HepG2 (cell line): ENCODE measurements around the gene RNF123. TPM values are rescaled to one million over a fixed set of nuclear protein-coding genes. Genes with fewer than 3 reads are reported as not detected.

ENCODE experiments used
- ARNT ChIP-seq: fragments of 450-650 bp; IDR thresholded peaks from 2 replicates; pipeline ENCODE4 v1.6.1; 2017
- GABPA ChIP-seq, 2 experiments: IDR thresholded peaks; 2 replicates each; pipeline ENCODE4 v1.6.1; 2011 to 2016; ENCODE audit warnings: low read depth in 2 of 2, low read length in 1 of 2, missing biosample characterization in 1 of 2, missing genetic modification characterization in 1 of 2
- HHEX ChIP-seq: IDR thresholded peaks from 2 replicates; pipeline ENCODE4 v1.6.1; 2016; ENCODE audit warnings: control low read depth
- MEIS1 ChIP-seq: sonication (generic); formaldehyde crosslinking; IDR thresholded peaks from 2 replicates; pipeline ENCODE4 v1.9.0; 2021; ENCODE audit warnings: mild to moderate bottlenecking, missing genetic modification reagents, moderate library complexity, borderline replicate concordance
- NR2C2 ChIP-seq: sonication (generic); formaldehyde crosslinking; IDR thresholded peaks from 2 replicates; pipeline ENCODE4 v1.4.0; 2020; ENCODE audit warnings: missing genetic modification reagents, mild to moderate bottlenecking, moderate library complexity, borderline replicate concordance
- SOX6 ChIP-seq, 2 experiments: fragments of 450-650 bp in 1 of 2; sonication (generic) in 1 of 2; formaldehyde crosslinking in 1 of 2; IDR thresholded peaks; 2 replicates each; pipeline versions ENCODE4 v1.4.0 to v1.6.1; 2017 to 2020; ENCODE audit warnings: antibody characterized with exemption in 1 of 2, mild to moderate bottlenecking in 1 of 2, missing genetic modification reagents in 1 of 2
- TOE1 ChIP-seq: sonication (generic); formaldehyde crosslinking; IDR thresholded peaks from 2 replicates; pipeline ENCODE4 v1.4.0; 2020; ENCODE audit warnings: mild to moderate bottlenecking, missing genetic modification reagents
- ZFP1 ChIP-seq: IDR thresholded peaks from 2 replicates; pipeline ENCODE4 v1.6.1; 2016
- ZIK1 ChIP-seq: sonication (generic); formaldehyde crosslinking; IDR thresholded peaks from 2 replicates; pipeline ENCODE4 v1.5.0; 2020; ENCODE audit warnings: mild to moderate bottlenecking, low read depth, missing genetic modification reagents, borderline replicate concordance
- ZNF280D ChIP-seq: sonication (generic); formaldehyde crosslinking; IDR thresholded peaks from 2 replicates; pipeline ENCODE4 v1.5.1; 2020; ENCODE audit warnings: mild to moderate bottlenecking, missing genetic modification reagents
- ZNF331 ChIP-seq: sonication (generic); formaldehyde crosslinking; IDR thresholded peaks from 2 replicates; pipeline ENCODE4 v1.4.0; 2020; ENCODE audit warnings: missing genetic modification reagents
- ZNF557 ChIP-seq: sonication (generic); formaldehyde crosslinking; IDR thresholded peaks from 2 replicates; pipeline ENCODE4 v1.4.0; 2020; ENCODE audit warnings: missing genetic modification reagents
- ZNF775 ChIP-seq: sonication (generic); formaldehyde crosslinking; IDR thresholded peaks from 2 replicates; pipeline ENCODE4 v1.4.0; 2020; ENCODE audit warnings: missing genetic modification reagents, mild to moderate bottlenecking, moderate library complexity, borderline replicate concordance
- ZNF777 ChIP-seq: sonication (generic); formaldehyde crosslinking; IDR thresholded peaks from 2 replicates; pipeline ENCODE4 v1.4.0; 2020; ENCODE audit warnings: missing genetic modification reagents
- ZNF788 ChIP-seq: sonication (generic); formaldehyde crosslinking; IDR thresholded peaks from 2 replicates; pipeline ENCODE4 v1.5.0; 2020; ENCODE audit warnings: mild to moderate bottlenecking, missing genetic modification reagents, borderline replicate concordance
- polyA plus RNA-seq, 8 experiments: library from polyadenylated mRNA; depleted of rRNA in 3 of 8; stranded (reverse) in 7 of 8; unstranded in 1 of 8; fragments of >200 nt; fragmentation: Illumina TruSeq in 4 of 8; extraction: Trizol in 4 of 8; gene quantifications; 2 replicates each; pipeline versions ENCODE4 v1.2.1 to v1.2.3, GENCODE V29; 2011 to 2016; ENCODE audit warnings: low read depth in 4 of 8, missing spikeins in 1 of 8, mixed read lengths in 1 of 8; ENCODE audit not compliant: insufficient read depth in 1 of 8
- total RNA-seq, 5 experiments: library from RNA; depleted of rRNA; stranded (reverse); fragments of >200 nt; fragmentation: Illumina TruSeq; extraction: Trizol; gene quantifications; 2 replicates each; pipeline ENCODE4 v1.2.3, GENCODE V29; 2016; ENCODE audit warnings: low read depth in 1 of 5
- TF ChIP-seq, protein P1 (sequence below): sonication (generic); formaldehyde crosslinking; IDR thresholded peaks from 2 replicates; pipeline ENCODE4 v1.4.0; 2020; ENCODE audit warnings: missing genetic modification reagents
- TF ChIP-seq, protein P2 (sequence below): sonication (generic); formaldehyde crosslinking; IDR thresholded peaks from 2 replicates; pipeline ENCODE4 v1.4.0; 2020; ENCODE audit warnings: mild to moderate bottlenecking, missing genetic modification reagents

RNF123 gene
- total and polyA plus RNA-seq, 2 of the 13 experiments (the other 11 are each of a cell fraction or from before 2014, with no cell fraction given) = 29.9 to 82.2 TPM

GRCh38 chr3:49673715-49674496 is 15.5 kb upstream of the RNF123 start, which contains the start of gene APEH (continued):
- TF ChIP-seq, protein P1, sequence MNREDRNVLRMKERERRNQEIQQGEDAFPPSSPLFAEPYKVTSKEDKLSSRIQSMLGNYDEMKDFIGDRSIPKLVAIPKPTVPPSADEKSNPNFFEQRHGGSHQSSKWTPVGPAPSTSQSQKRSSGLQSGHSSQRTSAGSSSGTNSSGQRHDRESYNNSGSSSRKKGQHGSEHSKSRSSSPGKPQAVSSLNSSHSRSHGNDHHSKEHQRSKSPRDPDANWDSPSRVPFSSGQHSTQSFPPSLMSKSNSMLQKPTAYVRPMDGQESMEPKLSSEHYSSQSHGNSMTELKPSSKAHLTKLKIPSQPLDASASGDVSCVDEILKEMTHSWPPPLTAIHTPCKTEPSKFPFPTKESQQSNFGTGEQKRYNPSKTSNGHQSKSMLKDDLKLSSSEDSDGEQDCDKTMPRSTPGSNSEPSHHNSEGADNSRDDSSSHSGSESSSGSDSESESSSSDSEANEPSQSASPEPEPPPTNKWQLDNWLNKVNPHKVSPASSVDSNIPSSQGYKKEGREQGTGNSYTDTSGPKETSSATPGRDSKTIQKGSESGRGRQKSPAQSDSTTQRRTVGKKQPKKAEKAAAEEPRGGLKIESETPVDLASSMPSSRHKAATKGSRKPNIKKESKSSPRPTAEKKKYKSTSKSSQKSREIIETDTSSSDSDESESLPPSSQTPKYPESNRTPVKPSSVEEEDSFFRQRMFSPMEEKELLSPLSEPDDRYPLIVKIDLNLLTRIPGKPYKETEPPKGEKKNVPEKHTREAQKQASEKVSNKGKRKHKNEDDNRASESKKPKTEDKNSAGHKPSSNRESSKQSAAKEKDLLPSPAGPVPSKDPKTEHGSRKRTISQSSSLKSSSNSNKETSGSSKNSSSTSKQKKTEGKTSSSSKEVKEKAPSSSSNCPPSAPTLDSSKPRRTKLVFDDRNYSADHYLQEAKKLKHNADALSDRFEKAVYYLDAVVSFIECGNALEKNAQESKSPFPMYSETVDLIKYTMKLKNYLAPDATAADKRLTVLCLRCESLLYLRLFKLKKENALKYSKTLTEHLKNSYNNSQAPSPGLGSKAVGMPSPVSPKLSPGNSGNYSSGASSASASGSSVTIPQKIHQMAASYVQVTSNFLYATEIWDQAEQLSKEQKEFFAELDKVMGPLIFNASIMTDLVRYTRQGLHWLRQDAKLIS (CRISPR knock-in tag) = no peak
- TF ChIP-seq ARNT (no peak), NR2C2 (peak; percentile 75; the same call in 1 of the 2 replicates), ZIK1 (CRISPR knock-in tag) (no peak), ZNF775 (CRISPR knock-in tag) (no peak), ZFP1 (CRISPR knock-in tag) (no peak), ZNF788 (peak; percentile 52; the same call in 1 of the 2 replicates), HHEX (no peak), TOE1 (CRISPR knock-in tag) (no peak), GABPA (IDR thresholded peaks at IDR 0.05; ENCODE audit: low read depth, low read length) (no peak), GABPA (CRISPR knock-in tag; IDR thresholded peaks at IDR 0.05; ENCODE audit: low read depth) (no peak), ZNF331 (CRISPR knock-in tag) (no peak), SOX6 (IDR thresholded peaks at IDR 0.05) (no peak), SOX6 (CRISPR knock-in tag; IDR thresholded peaks at IDR 0.05) (peak; percentile 54; the same call in 1 of the 2 replicates), ZNF777 (peak; percentile 18), ZNF280D (peak; percentile 85), MEIS1 (peak; percentile 63), ZNF557 (CRISPR knock-in tag) (no peak)
- TF ChIP-seq, protein P2, sequence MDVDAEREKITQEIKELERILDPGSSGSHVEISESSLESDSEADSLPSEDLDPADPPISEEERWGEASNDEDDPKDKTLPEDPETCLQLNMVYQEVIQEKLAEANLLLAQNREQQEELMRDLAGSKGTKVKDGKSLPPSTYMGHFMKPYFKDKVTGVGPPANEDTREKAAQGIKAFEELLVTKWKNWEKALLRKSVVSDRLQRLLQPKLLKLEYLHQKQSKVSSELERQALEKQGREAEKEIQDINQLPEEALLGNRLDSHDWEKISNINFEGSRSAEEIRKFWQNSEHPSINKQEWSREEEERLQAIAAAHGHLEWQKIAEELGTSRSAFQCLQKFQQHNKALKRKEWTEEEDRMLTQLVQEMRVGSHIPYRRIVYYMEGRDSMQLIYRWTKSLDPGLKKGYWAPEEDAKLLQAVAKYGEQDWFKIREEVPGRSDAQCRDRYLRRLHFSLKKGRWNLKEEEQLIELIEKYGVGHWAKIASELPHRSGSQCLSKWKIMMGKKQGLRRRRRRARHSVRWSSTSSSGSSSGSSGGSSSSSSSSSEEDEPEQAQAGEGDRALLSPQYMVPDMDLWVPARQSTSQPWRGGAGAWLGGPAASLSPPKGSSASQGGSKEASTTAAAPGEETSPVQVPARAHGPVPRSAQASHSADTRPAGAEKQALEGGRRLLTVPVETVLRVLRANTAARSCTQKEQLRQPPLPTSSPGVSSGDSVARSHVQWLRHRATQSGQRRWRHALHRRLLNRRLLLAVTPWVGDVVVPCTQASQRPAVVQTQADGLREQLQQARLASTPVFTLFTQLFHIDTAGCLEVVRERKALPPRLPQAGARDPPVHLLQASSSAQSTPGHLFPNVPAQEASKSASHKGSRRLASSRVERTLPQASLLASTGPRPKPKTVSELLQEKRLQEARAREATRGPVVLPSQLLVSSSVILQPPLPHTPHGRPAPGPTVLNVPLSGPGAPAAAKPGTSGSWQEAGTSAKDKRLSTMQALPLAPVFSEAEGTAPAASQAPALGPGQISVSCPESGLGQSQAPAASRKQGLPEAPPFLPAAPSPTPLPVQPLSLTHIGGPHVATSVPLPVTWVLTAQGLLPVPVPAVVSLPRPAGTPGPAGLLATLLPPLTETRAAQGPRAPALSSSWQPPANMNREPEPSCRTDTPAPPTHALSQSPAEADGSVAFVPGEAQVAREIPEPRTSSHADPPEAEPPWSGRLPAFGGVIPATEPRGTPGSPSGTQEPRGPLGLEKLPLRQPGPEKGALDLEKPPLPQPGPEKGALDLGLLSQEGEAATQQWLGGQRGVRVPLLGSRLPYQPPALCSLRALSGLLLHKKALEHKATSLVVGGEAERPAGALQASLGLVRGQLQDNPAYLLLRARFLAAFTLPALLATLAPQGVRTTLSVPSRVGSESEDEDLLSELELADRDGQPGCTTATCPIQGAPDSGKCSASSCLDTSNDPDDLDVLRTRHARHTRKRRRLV = no peak
